Skin of body (tissue), 2 donors: Measurements from ENCODE around the gene CCDC175. TPM values are rescaled to one million over a fixed set of nuclear protein-coding genes. Genes with fewer than 3 reads are reported as not detected.

ENCODE experiments used
- DNase-seq: peaks from one replicate; lab custom pipeline; 2025; lab: John Stamatoyannopoulos, UW
- total RNA-seq: library from RNA; depleted of rRNA; stranded (reverse); fragments of >200 nt; gene quantifications from one replicate; pipeline ENCODE4 v1.2.3, GENCODE V29; 2014

CCDC175 gene
- not detected for total RNA-seq

- peak; percentile 19 for DNase-seq
Measured at GRCh38 chr14:59576332-59577294, at the start of gene CCDC175. TSS of gene CCDC175 (minus strand) at chr14:59576812. CDS start at chr14:59576775, 37 bp downstream.

GRCh38 chr14:59622631-59623030 lies 46.0 kb upstream of the CCDC175 start:
- no peak for DNase-seq

- no peak for DNase-seq
Measured at GRCh38 chr14:59619061-59619460, 42.4 kb upstream of the CCDC175 start.

- no peak for DNase-seq
Measured at GRCh38 chr14:59601056-59601455, 24.4 kb upstream of the CCDC175 start.

- no peak for DNase-seq
Measured at GRCh38 chr14:59600211-59600945, 23.8 kb upstream of the CCDC175 start.

- DNase-seq, result no peak
Measured at GRCh38 chr14:59595071-59595470, 18.5 kb upstream of the CCDC175 start.

GRCh38 chr14:59591641-59592370 lies 15.2 kb upstream of the CCDC175 start:
- DNase-seq, result no peak

- no peak for DNase-seq
Measured at GRCh38 chr14:59588101-59588500, 11.5 kb upstream of the CCDC175 start.

GRCh38 chr14:59585891-59586554 lies 9.4 kb upstream of the CCDC175 start:
- DNase-seq, result no peak

GRCh38 chr14:59583755-59584154 lies 7.1 kb upstream of the CCDC175 start:
- no peak for DNase-seq

- no peak for DNase-seq
Measured at GRCh38 chr14:59582845-59583509, 6.4 kb upstream of the CCDC175 start.

- DNase-seq, result no peak
Measured at GRCh38 chr14:59582161-59582560, 5.5 kb upstream of the CCDC175 start.

GRCh38 chr14:59580911-59581310 lies 4.3 kb upstream of the CCDC175 start:
- DNase-seq, result no peak

GRCh38 chr14:59570122-59570521 lies 6.5 kb downstream of the CCDC175 start:
- DNase-seq, result no peak

GRCh38 chr14:59566725-59567124 lies 9.9 kb downstream of the CCDC175 start:
- DNase-seq, result no peak

- DNase-seq, result no peak
Measured at GRCh38 chr14:59566296-59566695, 10.3 kb downstream of the CCDC175 start.

- DNase-seq, result no peak
Measured at GRCh38 chr14:59565087-59565486, 11.5 kb downstream of the CCDC175 start.

- no peak for DNase-seq
Measured at GRCh38 chr14:59564366-59564765, 12.2 kb downstream of the CCDC175 start.

- no peak for DNase-seq
Measured at GRCh38 chr14:59547310-59547709, 29.3 kb downstream of the CCDC175 start.

- no peak for DNase-seq
Measured at GRCh38 chr14:59543873-59544272, 32.7 kb downstream of the CCDC175 start.

GRCh38 chr14:59541731-59542130 lies 34.9 kb downstream of the CCDC175 start:
- DNase-seq, result no peak
